NCI-H82 treated with DMSO at 0.1 percent for 48 hours (cell line): ENCODE data around the gene STARD10.
A peak's percentile ranks its signal among the peaks of the same experiment; 100 is the strongest.

ENCODE experiments used
- DNase-seq: peaks from one replicate; lab custom pipeline; 2025; ENCODE audit not compliant: unreplicated experiment; lab: John Stamatoyannopoulos, UW

The STARD10 gene

GRCh38 chr11:72766152-72766902 is 27.5 kb downstream of the STARD10 start:
- DNase-seq = no peak

- DNase-seq = no peak
Measured at GRCh38 chr11:72764503-72764902, 29.3 kb downstream of the STARD10 start.

- DNase-seq = no peak
Measured at GRCh38 chr11:72763823-72764222, 30.0 kb downstream of the STARD10 start.

GRCh38 chr11:72762641-72763304 is 31.1 kb downstream of the STARD10 start:
- DNase-seq = no peak

- DNase-seq = no peak
Measured at GRCh38 chr11:72760539-72761405, 33.1 kb downstream of the STARD10 start.

GRCh38 chr11:72759468-72759985 is 34.3 kb downstream of the STARD10 start:
- DNase-seq = no peak

- DNase-seq = no peak
Measured at GRCh38 chr11:72758690-72759389, 35.0 kb downstream of the STARD10 start.

- no peak for DNase-seq
Measured at GRCh38 chr11:72758304-72758689, 35.5 kb downstream of the STARD10 start.

GRCh38 chr11:72755713-72756285 is 38.0 kb downstream of the STARD10 start:
- no peak for DNase-seq

- DNase-seq = no peak
Measured at GRCh38 chr11:72754544-72755155, 39.2 kb downstream of the STARD10 start.

- no peak for DNase-seq
Measured at GRCh38 chr11:72754149-72754543, 39.7 kb downstream of the STARD10 start.

GRCh38 chr11:72753341-72754148 is 40.3 kb downstream of the STARD10 start:
- no peak for DNase-seq

- DNase-seq = peak; percentile 28
Measured at GRCh38 chr11:72752088-72752914, 41.5 kb downstream of the STARD10 start, which contains the start of gene ARAP1. TSS of gene ARAP1 (minus strand) at chr11:72752408. CDS start at chr11:72727128, 25,280 bp downstream.

- no peak for DNase-seq
Measured at GRCh38 chr11:72751116-72752087, 42.4 kb downstream of the STARD10 start.

GRCh38 chr11:72750556-72751115 is 43.2 kb downstream of the STARD10 start:
- DNase-seq = no peak

- no peak for DNase-seq
Measured at GRCh38 chr11:72750086-72750485, 43.8 kb downstream of the STARD10 start.
